Endodermal cell (in vitro differentiated cells): Measurements from ENCODE around the gene COX7A2. TPM values are rescaled to one million over a fixed set of nuclear protein-coding genes. Genes with fewer than 3 reads are reported as not detected.
A peak's percentile ranks its signal among the peaks of the same experiment; 100 is the strongest.

Experiments
- DNase-seq: peaks from one replicate; pipeline ENCODE4 v3.0.0-alpha.2; 2017
- H3K27ac ChIP-seq: 2 replicates; pipeline ENCODE4 v1.5.1; 2013; ENCODE audit warnings: mild to moderate bottlenecking, low read depth, low read length, moderate library complexity
- H3K27me3 ChIP-seq: 2 replicates; pipeline ENCODE4 v1.6.1; 2013; ENCODE audit warnings: mild to moderate bottlenecking, low read length, moderate library complexity; ENCODE audit not compliant: insufficient read depth, control insufficient read depth, poor library complexity, severe bottlenecking
- H3K36me3 ChIP-seq: 2 replicates; pipeline ENCODE4 v1.7.0; 2013; ENCODE audit warnings: mild to moderate bottlenecking, low read length, moderate library complexity; ENCODE audit not compliant: control insufficient read depth, insufficient read depth
- H3K4me1 ChIP-seq: one replicate; pipeline ENCODE4 v1.7.0; 2013; ENCODE audit warnings: low read length; ENCODE audit not compliant: control insufficient read depth, insufficient read depth
- H3K4me3 ChIP-seq: 2 replicates; pipeline ENCODE4 v1.5.1; 2013; ENCODE audit warnings: mild to moderate bottlenecking, low read length, moderate library complexity
- H3K9ac ChIP-seq: 2 replicates; pipeline ENCODE4 v1.6.1; 2013; ENCODE audit warnings: mild to moderate bottlenecking, low read length, moderate library complexity; ENCODE audit not compliant: poor library complexity, severe bottlenecking; ENCODE audit errors: extremely low read depth
- H3K9me3 ChIP-seq: 2 replicates; pipeline ENCODE4 v1.6.1; 2013; ENCODE audit warnings: mild to moderate bottlenecking, low read length, moderate library complexity; ENCODE audit not compliant: control insufficient read depth
- H3K27ac Mint-ChIP-seq: 2 replicates; pipeline ENCODE4 v1.8.0; 2020; ENCODE audit warnings: mixed read lengths
- H3K27me3 Mint-ChIP-seq: 2 replicates; pipeline ENCODE4 v1.8.0; 2021; ENCODE audit warnings: mild to moderate bottlenecking, mixed read lengths; ENCODE audit not compliant: insufficient read depth
- H3K36me3 Mint-ChIP-seq: 2 replicates; pipeline ENCODE4 v1.8.0; 2020; ENCODE audit warnings: low read depth, mixed read lengths
- H3K4me1 Mint-ChIP-seq: 2 replicates; pipeline ENCODE4 v1.8.0; 2020; ENCODE audit warnings: mixed read lengths
- H3K4me3 Mint-ChIP-seq: 2 replicates; pipeline ENCODE4 v1.8.0; 2020; ENCODE audit warnings: mild to moderate bottlenecking, moderate library complexity, mixed read lengths
- H3K9me3 Mint-ChIP-seq: 2 replicates; pipeline ENCODE4 v1.8.0; 2020; ENCODE audit warnings: mild to moderate bottlenecking, mixed read lengths
- CTCF ChIP-seq: fragments of 200-600 bp; sonication (generic); conservative IDR thresholded peaks from 2 replicates; pipeline ENCODE4 v1.5.0; 2021; ENCODE audit warnings: antibody characterized with exemption, mild to moderate bottlenecking
- WGBS, 2 experiments: methylation state at CpG; one replicate each; pipeline versions ENCODE4 v1.1.5 to v1.1.7; 2013; ENCODE audit warnings: missing lambda C conversion rate in 2 of 2, mixed read lengths in 1 of 2; ENCODE audit not compliant: insufficient coverage in 1 of 2, insufficient read length in 1 of 2; 5-methylcytosine and 5-hydroxymethylcytosine counted together
- total RNA-seq, 2 donors: library from RNA; stranded (reverse); fragmentation: NEBNext Ultra II Directional in 1 of 2; extraction: Animal tissue kit (Norgen Biotek cat#: 25700) in 1 of 2; gene quantifications; 2 replicates in 1 of 2; 3 replicates in 1 of 2; pipeline ENCODE4 v1.2.1, GENCODE V29; 2021

The COX7A2 gene
- total RNA-seq, 2 donors from 2014 or later, result 399 to 472 TPM

GRCh38 chr6:75267461-75267860 is 23.9 kb upstream of the COX7A2 start:
- Histone ChIP-seq H3K36me3 (peaks cover 31% of the 10 kb centered on the region), H3K9ac (no peak overlapping the region), H3K9me3 (peaks cover 22% of the 10 kb centered on the region), H3K27me3 (no peaks in the 10 kb centered on the region), H3K27ac (no peak overlapping the region), H3K4me1 (no peaks in the 10 kb centered on the region), H3K4me3 (no peak overlapping the region)
- H3K9me3 Mint-ChIP-seq, result peaks cover 15% of the 10 kb centered on the region
- H3K27me3 Mint-ChIP-seq, result no peaks in the 10 kb centered on the region
- TF ChIP-seq CTCF, result no peak
- peaks cover 26% of the 10 kb centered on the region for H3K4me1 Mint-ChIP-seq
- no peak overlapping the region for H3K27ac Mint-ChIP-seq
- H3K4me3 Mint-ChIP-seq, result no peak overlapping the region
- no peak for DNase-seq
- peaks cover 30% of the 10 kb centered on the region for H3K36me3 Mint-ChIP-seq
- 68% methylated on average over 4 of the region's 4 CpGs; no CpG with 5 or more reads in 1 of the 2 experiments for WGBS, 2 experiments

- no peak overlapping the region for H3K9ac ChIP-seq
- peak; percentile 90 for TF ChIP-seq CTCF
- peaks cover 28% of the 10 kb centered on the region for H3K36me3 ChIP-seq
- peaks cover 16% of the 10 kb centered on the region for H3K9me3 ChIP-seq
- WGBS, 2 experiments, result 43 to 61% methylated on average over 1 to 2 of the region's 2 CpGs
- H3K27ac ChIP-seq, result no peak overlapping the region
- H3K27me3 Mint-ChIP-seq, result no peaks in the 10 kb centered on the region
- H3K4me3 Mint-ChIP-seq, result no peak overlapping the region
- no peak for DNase-seq
- H3K27me3 ChIP-seq, result no peaks in the 10 kb centered on the region
- peaks cover 26% of the 10 kb centered on the region for H3K36me3 Mint-ChIP-seq
- no peak overlapping the region for H3K27ac Mint-ChIP-seq
- peaks cover 26% of the 10 kb centered on the region for H3K4me1 Mint-ChIP-seq
- H3K9me3 Mint-ChIP-seq, result peaks cover 11% of the 10 kb centered on the region
- H3K4me1 ChIP-seq, result no peaks in the 10 kb centered on the region
- no peak overlapping the region for H3K4me3 ChIP-seq
These were observed 23.2 kb upstream of the COX7A2 start for GRCh38 chr6:75266716-75267291.

GRCh38 chr6:75263401-75263750 is 19.8 kb upstream of the COX7A2 start:
- no peak for TF ChIP-seq CTCF
- H3K27ac Mint-ChIP-seq, result no peak overlapping the region
- Histone ChIP-seq H3K9ac (no peak overlapping the region), H3K9me3 (no peaks in the 10 kb centered on the region), H3K4me1 (no peaks in the 10 kb centered on the region), H3K27ac (no peak overlapping the region), H3K36me3 (peaks cover 51% of the 10 kb centered on the region), H3K4me3 (no peak overlapping the region), H3K27me3 (no peaks in the 10 kb centered on the region)
- no peak for DNase-seq
- H3K27me3 Mint-ChIP-seq, result no peaks in the 10 kb centered on the region
- peaks cover 18% of the 10 kb centered on the region for H3K36me3 Mint-ChIP-seq
- H3K4me1 Mint-ChIP-seq, result peaks cover 20% of the 10 kb centered on the region
- H3K9me3 Mint-ChIP-seq, result no peaks in the 10 kb centered on the region
- H3K4me3 Mint-ChIP-seq, result no peak overlapping the region
